ENCODE data around the gene MCU.

DNA sequence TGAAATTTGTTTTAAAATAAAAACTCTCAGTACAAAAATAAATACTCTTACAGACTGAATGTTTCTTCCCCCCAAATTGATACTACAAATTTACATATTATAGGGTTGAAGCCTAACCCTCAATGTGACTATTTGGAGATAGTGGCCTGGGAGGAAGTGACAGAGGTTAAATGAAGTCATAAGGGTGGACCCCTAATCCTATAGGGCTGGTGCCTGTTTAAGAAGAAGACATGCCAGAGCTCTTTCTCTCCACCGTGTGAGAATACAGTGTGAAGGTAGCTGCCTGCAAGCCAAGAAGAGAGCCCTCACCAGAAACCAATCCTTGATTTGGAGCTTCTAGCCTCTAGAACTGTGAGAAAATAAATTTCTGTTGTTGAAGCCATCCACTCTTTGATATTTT is 67.6 kb downstream of the MCU start:
- TF ChIP-seq, protein P1, sequence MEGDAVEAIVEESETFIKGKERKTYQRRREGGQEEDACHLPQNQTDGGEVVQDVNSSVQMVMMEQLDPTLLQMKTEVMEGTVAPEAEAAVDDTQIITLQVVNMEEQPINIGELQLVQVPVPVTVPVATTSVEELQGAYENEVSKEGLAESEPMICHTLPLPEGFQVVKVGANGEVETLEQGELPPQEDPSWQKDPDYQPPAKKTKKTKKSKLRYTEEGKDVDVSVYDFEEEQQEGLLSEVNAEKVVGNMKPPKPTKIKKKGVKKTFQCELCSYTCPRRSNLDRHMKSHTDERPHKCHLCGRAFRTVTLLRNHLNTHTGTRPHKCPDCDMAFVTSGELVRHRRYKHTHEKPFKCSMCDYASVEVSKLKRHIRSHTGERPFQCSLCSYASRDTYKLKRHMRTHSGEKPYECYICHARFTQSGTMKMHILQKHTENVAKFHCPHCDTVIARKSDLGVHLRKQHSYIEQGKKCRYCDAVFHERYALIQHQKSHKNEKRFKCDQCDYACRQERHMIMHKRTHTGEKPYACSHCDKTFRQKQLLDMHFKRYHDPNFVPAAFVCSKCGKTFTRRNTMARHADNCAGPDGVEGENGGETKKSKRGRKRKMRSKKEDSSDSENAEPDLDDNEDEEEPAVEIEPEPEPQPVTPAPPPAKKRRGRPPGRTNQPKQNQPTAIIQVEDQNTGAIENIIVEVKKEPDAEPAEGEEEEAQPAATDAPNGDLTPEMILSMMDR (IDR thresholded peaks at IDR 0.05), result no peak
- TF ChIP-seq POLR2A (IDR thresholded peaks at IDR 0.05) (no peak), POLR2AphosphoS5 (IDR thresholded peaks at IDR 0.05) (no peak), EP300 (IDR thresholded peaks at IDR 0.05; ENCODE audit: low read depth) (no peak)
